CD4-positive, alpha-beta T cell treated with Interleukin-4 for 1 hour (primary cell): ENCODE results near the gene FOXP1.
"Not testable (repeated sequence)": the region's sequence is repeated elsewhere in the genome, so short reads cannot be mapped to it uniquely, and the experiment has no call there.

Experiments used
- DNase-seq, 2 donors: peaks; one replicate each; pipeline ENCODE4 v3.0.0-alpha.2; 2020 to 2022

FOXP1 gene

GRCh38 chr3:71016178-71016845 is 567.2 kb downstream of the FOXP1 start:
- no peak for DNase-seq

- not testable (repeated sequence) for DNase-seq
These were observed 568.9 kb downstream of the FOXP1 start for GRCh38 chr3:71014616-71015015.

- DNase-seq: no peak
These were observed 570.6 kb downstream of the FOXP1 start for GRCh38 chr3:71012971-71013370.

GRCh38 chr3:71011565-71012287 is 571.8 kb downstream of the FOXP1 start:
- DNase-seq: peak; percentile 29 to 54

- peak; percentile 53 to 81 for DNase-seq
These were observed 572.6 kb downstream of the FOXP1 start for GRCh38 chr3:71010726-71011455.

- DNase-seq: peak in 1 of 2 donors; percentile 53
These were observed 575.1 kb downstream of the FOXP1 start for GRCh38 chr3:71008350-71008935.

- DNase-seq: peak in 1 of 2 donors; percentile 69
These were observed 576.4 kb downstream of the FOXP1 start for GRCh38 chr3:71006810-71007785.

GRCh38 chr3:71005702-71006321 is 577.7 kb downstream of the FOXP1 start:
- DNase-seq: no peak

- no peak for DNase-seq
These were observed 580.0 kb downstream of the FOXP1 start for GRCh38 chr3:71003511-71003910.

GRCh38 chr3:71002298-71002697 is 581.2 kb downstream of the FOXP1 start:
- DNase-seq: no peak

GRCh38 chr3:71001303-71001830 is 582.2 kb downstream of the FOXP1 start:
- DNase-seq: no peak

- no peak for DNase-seq
These were observed 583.0 kb downstream of the FOXP1 start for GRCh38 chr3:71000483-71000882.

- DNase-seq: no peak
These were observed 583.8 kb downstream of the FOXP1 start for GRCh38 chr3:70999730-71000129.

- DNase-seq: no peak
These were observed 587.4 kb downstream of the FOXP1 start for GRCh38 chr3:70996082-70996481.

- DNase-seq: no peak
These were observed 588.9 kb downstream of the FOXP1 start for GRCh38 chr3:70994644-70995043.

GRCh38 chr3:70992562-70993204 is 590.8 kb downstream of the FOXP1 start:
- DNase-seq: no peak

GRCh38 chr3:70992131-70992530 is 591.4 kb downstream of the FOXP1 start:
- DNase-seq: no peak

- no peak for DNase-seq
These were observed 592.8 kb downstream of the FOXP1 start for GRCh38 chr3:70990723-70991122.

- peak in 1 of 2 donors; percentile 53 for DNase-seq
These were observed 593.3 kb downstream of the FOXP1 start for GRCh38 chr3:70990185-70990584.

GRCh38 chr3:70989174-70989573 is 594.4 kb downstream of the FOXP1 start:
- DNase-seq: no peak

- no peak for DNase-seq
These were observed 595.4 kb downstream of the FOXP1 start for GRCh38 chr3:70988111-70988510.
